GM12891 (cell line): ENCODE results near the gene OXT.

Source experiments
- DNase-seq: peaks from one replicate; pipeline ENCODE4 v3.0.0; 2011; ENCODE audit warnings: low spot score; ENCODE audit not compliant: insufficient read length
- FAIRE-seq: peaks from 2 replicates; lab custom pipeline; 2011; peaks lifted over from hg19 to GRCh38; lab: Jason Lieb, UNC
- PAX5 ChIP-seq: IDR thresholded peaks from 2 replicates; pipeline ENCODE4 v1.6.1; 2011; ENCODE audit warnings: low read length, moderate library complexity, mild to moderate bottlenecking; ENCODE audit not compliant: insufficient read depth, severe bottlenecking
- POLR2A ChIP-seq: IDR thresholded peaks from 2 replicates; pipeline ENCODE4 v1.6.1; 2011; ENCODE audit warnings: low read depth, low read length, control low read depth
- POLR2AphosphoS5 ChIP-seq: IDR thresholded peaks from 2 replicates; pipeline ENCODE4 v1.6.1; 2011; ENCODE audit warnings: low read depth, low read length, control low read depth
- POU2F2 ChIP-seq: IDR thresholded peaks from 2 replicates; pipeline ENCODE4 v1.6.1; 2011; ENCODE audit warnings: low read depth, mild to moderate bottlenecking, control low read depth, low read length, moderate library complexity
- SPI1 ChIP-seq: IDR thresholded peaks from 2 replicates; pipeline ENCODE4 v1.6.1; 2011; ENCODE audit warnings: low read depth, low read length, control low read depth
- TAF1 ChIP-seq: IDR thresholded peaks from 2 replicates; pipeline ENCODE4 v1.6.1; 2011; ENCODE audit warnings: low read depth, low read length, control low read depth

The OXT gene

DNA sequence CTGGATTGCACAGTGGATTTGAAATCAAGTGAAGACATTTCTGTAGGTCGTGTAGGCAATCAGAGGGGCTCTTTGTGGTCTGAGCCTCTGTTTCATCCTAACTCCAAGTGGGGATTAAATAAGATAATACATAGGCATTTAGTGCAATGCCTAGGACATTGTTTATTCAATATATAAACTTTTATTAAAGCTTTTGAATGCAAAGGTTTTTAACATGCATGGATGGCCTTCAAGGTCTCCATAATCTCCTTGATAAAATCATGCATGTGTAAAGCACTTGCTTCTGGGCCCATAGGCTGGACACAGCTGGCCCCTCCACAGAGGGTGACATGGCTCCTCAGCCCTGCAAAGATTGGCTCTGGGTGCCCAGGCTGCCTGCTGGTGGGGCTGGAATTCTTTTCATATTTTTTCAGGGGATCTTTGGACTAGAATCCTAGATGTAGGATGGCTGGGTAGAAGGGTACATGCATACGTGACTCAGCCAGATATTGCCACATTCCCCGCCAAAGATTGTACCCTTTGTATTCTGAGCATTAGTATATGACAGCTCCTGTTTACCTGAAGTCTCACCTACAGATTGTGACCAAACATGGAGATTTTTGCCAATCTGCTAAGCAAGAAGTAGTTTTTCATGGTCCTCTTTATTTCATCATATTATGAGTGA is 32.1 kb downstream of the OXT start:
- TF ChIP-seq SPI1 (no peak), PAX5 (no peak), TAF1 (no peak), POU2F2 (no peak), POLR2A (no peak), POLR2AphosphoS5 (no peak)
- no peak for DNase-seq
- no peak for FAIRE-seq

DNA sequence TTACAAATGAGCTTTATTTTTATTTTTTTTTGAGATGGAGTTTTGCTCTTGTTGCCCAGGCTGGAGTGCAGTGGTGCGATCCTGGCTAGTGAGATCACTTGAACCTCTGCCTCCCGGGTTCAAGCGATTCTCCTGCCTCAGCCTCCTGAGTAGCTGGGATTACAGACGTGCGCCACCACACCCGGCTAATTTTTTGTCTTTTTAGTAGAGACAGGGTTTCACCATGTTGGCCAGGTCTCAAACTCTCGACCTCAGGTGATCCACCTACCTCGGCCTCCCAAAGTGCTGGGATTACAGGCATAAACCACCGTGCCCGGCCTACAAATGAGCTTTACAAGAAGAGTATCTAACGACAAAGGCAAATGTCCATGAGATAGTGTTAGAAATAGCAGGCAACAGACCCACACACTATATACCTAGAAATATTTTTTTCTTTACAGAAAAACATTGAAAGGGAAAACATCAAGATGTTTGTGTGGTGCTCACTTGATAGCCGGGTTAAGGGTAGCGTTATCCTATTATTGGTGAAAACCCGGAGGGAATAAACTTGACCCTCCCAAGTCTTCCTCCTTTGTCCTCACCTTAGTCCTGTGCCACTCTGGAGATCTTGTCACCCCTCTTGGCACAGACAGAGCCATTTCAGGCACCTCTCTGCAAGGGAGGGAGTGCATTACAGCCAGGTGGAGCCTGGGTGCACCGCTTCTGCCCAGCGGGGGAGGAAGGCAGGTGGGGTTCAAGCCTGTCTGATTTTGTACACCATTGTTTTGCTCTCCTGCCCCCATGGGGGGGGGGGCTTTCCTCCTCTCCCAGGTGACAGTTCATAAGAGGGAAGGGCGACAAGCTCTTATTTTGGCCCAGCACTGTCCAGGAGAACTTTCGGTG is 34.1 kb downstream of the OXT start:
- no peak for TF ChIP-seq PAX5
- no peak for FAIRE-seq

GRCh38 chr20:3106185-3106584 is 34.8 kb downstream of the OXT start:
- no peak for DNase-seq
- FAIRE-seq: no peak
- TF ChIP-seq SPI1: no peak
- TF ChIP-seq POU2F2: no peak
- no peak for TF ChIP-seq PAX5
- no peak for TF ChIP-seq POLR2A
- no peak for TF ChIP-seq TAF1
- no peak for TF ChIP-seq POLR2AphosphoS5

More for the DNA sequence above, 34.1 kb downstream of the OXT start:
- DNase-seq: no peak

DNA sequence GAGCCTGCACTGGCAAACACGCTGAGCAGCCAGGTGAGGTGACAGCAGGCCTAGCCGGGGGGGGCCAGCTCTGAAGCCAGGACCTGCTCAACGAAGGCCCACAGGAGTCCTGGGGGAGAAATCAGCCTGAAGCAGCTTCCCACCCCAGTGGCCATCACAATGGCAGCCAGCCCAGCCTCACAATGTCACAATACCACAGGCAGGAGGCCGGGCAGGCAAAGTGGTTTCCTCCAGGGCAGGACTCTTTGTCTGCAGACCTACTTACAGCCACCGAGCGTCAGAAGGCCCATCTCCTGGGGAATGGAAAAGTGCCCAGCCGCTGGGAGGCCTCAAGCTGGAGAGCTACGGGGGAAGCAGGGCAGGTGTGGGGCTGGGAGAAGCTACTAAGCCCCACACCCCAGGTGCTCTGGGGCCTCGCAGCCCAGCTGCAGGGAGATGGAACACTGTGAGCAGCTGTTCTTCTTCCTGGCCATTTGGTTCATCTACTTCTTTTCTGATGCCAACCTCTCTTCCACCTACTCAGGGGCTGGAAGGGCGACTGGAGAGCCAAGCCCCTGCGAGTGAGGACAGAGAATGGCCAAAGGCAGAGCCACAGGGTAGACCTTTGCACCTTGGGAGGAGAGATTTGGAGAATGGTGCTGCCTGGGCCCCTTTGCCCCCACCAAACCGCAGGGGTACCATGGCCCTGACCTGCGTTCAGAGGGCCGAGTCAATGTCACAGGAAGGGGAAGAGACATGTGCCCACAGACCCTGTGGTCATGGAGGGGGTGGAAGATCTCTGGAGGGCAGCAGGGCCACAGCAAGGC is 35.4 kb downstream of the OXT start:
- no peak for TF ChIP-seq PAX5
- TF ChIP-seq POLR2A: no peak
- TF ChIP-seq TAF1: no peak
- no peak for TF ChIP-seq SPI1
- TF ChIP-seq POU2F2: no peak
- no peak for TF ChIP-seq POLR2AphosphoS5
- FAIRE-seq: no peak

GRCh38 chr20:3107464-3108025 is 36.1 kb downstream of the OXT start:
- TF ChIP-seq POU2F2 (no peak), PAX5 (no peak), POLR2AphosphoS5 (no peak), TAF1 (no peak), SPI1 (no peak), POLR2A (no peak)
- FAIRE-seq (no peak), DNase-seq (no peak)

More for the DNA sequence above, 35.4 kb downstream of the OXT start:
- no peak for DNase-seq

DNA sequence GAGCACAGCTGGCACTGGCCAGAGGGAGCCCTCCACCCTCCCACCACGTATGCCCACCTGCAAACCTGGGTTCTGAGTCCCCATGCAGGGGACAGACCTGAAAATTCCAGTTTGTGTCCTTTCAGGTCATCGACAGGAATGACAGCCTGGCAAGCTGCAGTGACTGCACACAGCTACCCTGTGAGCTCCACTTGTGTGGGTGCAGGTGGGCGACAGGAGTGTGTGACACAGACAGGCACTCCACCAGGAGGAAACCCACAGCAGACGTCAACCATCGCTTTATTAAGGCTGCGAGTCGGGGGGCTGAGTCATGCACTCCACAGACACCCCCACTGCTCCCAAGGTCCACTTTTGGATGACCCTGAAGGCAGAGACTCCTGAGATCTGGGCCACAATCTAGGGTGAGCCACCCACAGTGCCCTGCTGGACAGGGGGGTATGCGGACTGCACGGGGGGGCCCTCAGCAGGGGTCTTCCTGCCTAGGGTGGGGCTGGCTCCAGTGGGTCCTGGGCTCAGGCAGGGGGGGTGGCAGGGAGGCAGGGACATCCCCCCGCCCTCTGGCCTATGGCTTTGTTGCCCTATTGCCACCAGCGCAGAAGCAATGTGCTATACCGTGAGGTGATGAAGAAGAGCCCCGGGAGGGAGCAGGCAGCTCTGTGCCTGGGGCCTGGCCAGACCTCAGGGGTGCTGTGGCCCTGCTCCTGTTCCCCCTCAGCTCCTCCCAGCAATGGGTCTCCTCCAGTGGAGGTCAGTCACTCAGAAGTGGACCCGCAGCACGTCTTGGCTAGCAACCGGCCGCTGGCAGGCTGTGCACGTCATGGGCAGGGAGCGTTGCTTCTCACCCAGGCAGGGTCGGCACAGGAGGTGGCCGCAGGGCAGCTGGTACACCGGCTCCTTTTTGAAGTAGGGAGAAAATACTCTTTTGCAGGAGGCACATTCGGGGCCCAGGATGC is 38.2 kb downstream of the OXT start:
- DNase-seq: no peak
- FAIRE-seq: no peak
- TF ChIP-seq POU2F2: no peak

- no peak for TF ChIP-seq SPI1
- no peak for TF ChIP-seq POLR2AphosphoS5
- no peak for TF ChIP-seq TAF1
- TF ChIP-seq PAX5: no peak
- TF ChIP-seq POLR2A: no peak
- no peak for TF ChIP-seq POU2F2
- no peak for DNase-seq
- no peak for FAIRE-seq
Measured at GRCh38 chr20:3111507-3111906, 40.1 kb downstream of the OXT start.

DNA sequence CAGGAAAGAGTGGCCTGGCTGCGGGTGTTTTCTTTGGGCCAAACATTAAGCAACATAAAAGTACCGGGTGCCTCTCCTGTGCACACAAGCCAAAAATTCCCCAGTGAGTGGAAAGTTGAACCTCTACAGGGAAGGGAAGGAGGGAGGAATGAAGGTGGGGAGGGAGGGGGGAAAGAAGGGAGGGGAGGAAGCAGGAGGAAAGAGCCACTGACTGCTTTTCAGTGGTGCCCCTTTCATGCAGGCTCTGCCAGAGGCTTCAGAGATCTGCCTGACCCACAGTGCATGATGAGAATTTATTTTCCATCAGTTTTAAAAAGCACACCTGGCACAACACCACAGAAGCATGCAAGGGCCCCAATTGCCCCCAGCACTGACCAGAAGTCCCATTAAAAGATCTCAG is 40.6 kb downstream of the OXT start:
- FAIRE-seq: no peak
- TF ChIP-seq POLR2AphosphoS5: no peak
- no peak for TF ChIP-seq SPI1
- TF ChIP-seq TAF1: no peak
- TF ChIP-seq POU2F2: no peak
- TF ChIP-seq PAX5: no peak
- TF ChIP-seq POLR2A: no peak
- DNase-seq: no peak
